Ovary (tissue), 3 donors: ENCODE results near the gene CNTNAP4.

Source experiments
- CTCF ChIP-seq, 3 donors: fragments of 450-650 bp in 2 of 3; fragments of 200-600 bp in 1 of 3; IDR thresholded peaks; one replicate each; pipeline versions ENCODE4 v1.5.1 to v1.8.0; 2016 to 2022; ENCODE audit warnings: antibody characterized with exemption in 3 of 3, mild to moderate bottlenecking in 1 of 3
- EP300 ChIP-seq: sonication (generic); formaldehyde crosslinking; IDR thresholded peaks from one replicate; pipeline ENCODE4 v1.6.1; 2017; ENCODE audit warnings: antibody characterized with exemption
- donor health status: DM: no; HTN: no; CAD: no.

GRCh38 chr16:76444832-76445231 is 167.6 kb downstream of the CNTNAP4 start:
- no peak for TF ChIP-seq CTCF (IDR thresholded peaks at IDR 0.05)
- no peak for TF ChIP-seq EP300
